GM19397 (cell line): ENCODE measurements around the gene FGF11.

Experiments used
- ATAC-seq: cut with Tn5 transposase; IDR thresholded peaks from one replicate; pipeline ENCODE4 v1.9.1; 2021; ENCODE audit warnings: mild to moderate bottlenecking, moderate library complexity; ENCODE audit not compliant: unreplicated experiment

Gene FGF11

DNA sequence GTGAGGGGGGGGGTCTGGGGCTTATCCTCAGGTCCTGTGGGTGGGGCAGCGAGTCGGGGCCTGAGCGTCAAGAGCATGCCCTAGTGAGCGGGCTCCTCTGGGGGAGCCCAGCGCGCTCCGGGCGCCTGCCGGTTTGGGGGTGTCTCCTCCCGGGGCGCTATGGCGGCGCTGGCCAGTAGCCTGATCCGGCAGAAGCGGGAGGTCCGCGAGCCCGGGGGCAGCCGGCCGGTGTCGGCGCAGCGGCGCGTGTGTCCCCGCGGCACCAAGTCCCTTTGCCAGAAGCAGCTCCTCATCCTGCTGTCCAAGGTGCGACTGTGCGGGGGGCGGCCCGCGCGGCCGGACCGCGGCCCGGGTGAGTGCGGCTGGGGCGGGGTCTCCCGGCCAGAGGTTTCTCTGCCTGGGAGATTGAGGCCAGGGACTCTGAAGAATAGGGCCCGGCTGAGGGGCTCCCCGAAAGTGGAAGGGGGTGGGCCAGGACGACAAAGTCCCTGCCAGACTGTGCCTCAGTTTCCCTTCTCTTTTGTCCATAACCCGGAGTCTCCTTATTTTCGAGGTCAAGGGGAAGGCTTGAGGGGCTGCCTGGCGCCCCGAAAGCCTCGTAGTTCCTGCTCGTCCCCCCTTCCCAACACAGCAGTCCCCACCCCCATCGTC, at the start of gene FGF11:
Gene FGF11, plus strand, starts transcription at position 51 of the 651 bp plus-strand sequence. Its CDS starts 109 bp downstream, at position 160.
- no peak for ATAC-seq

DNA sequence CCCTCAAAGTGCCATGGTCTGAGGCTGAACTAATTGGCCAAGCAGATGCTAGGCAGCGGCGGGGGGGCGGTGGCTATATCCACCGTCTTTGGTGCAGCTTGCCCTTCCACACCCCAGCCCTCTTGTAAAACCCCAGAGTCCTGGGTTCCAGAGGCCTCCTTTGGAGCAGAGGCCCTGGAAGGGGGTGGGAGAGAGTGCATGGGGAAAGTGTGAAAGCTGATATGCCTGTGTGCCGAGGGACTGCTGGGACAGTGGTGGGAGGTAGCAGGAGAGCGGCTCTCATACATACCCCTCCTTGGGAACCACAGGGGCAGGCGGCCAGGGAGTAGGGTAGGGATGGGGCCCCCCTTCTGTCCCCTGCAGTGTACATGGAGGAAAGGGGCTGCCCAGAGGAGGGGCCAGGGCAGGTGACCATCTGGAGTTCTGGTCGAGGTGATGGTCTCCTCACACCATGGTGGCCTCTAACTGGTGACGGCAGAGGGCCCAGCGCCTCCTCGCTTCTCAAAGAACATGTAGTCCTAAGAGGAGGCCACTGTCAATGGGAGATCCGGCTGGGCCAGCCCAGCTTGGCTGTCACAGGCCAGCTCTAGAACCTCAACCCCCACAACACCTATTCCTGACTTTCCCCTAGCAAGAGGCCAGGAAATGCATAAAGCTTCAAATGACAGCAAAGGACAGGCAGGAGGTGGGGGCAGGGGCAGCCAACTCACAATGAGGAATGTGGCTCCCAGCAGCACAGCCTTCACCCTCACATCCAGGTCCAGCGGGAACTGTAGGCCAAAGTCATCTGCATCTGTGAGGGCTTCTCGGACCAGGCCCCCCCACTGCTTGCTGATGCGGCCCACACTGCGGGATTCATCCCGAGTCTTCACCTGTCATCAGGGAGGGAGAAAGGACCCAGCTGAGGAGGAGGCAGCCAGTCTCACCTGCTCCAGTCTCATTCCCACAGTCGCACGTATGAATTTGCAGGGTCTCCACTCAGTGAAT, 49.1 kb upstream of the FGF11 start:
- ATAC-seq, result no peak

DNA sequence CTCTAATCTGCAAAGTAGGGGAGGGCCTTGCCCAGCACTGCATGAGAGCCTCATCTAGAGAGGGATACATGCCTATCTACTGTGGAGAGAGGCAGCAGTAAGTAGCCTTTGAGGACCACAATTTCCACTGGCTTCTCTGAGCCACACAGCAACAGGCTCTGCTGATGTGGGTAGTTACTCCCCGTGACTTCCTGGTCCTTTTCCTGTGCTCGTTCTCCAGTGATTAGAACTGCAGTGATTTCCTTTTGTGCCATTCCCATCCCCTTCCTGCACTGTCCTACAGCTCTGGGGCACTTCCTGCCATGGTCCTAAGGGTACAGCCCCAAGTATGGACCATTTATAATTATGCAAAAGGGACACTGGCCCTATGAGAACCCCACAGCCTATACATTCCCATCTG, 48.0 kb upstream of the FGF11 start:
- no peak for ATAC-seq

DNA sequence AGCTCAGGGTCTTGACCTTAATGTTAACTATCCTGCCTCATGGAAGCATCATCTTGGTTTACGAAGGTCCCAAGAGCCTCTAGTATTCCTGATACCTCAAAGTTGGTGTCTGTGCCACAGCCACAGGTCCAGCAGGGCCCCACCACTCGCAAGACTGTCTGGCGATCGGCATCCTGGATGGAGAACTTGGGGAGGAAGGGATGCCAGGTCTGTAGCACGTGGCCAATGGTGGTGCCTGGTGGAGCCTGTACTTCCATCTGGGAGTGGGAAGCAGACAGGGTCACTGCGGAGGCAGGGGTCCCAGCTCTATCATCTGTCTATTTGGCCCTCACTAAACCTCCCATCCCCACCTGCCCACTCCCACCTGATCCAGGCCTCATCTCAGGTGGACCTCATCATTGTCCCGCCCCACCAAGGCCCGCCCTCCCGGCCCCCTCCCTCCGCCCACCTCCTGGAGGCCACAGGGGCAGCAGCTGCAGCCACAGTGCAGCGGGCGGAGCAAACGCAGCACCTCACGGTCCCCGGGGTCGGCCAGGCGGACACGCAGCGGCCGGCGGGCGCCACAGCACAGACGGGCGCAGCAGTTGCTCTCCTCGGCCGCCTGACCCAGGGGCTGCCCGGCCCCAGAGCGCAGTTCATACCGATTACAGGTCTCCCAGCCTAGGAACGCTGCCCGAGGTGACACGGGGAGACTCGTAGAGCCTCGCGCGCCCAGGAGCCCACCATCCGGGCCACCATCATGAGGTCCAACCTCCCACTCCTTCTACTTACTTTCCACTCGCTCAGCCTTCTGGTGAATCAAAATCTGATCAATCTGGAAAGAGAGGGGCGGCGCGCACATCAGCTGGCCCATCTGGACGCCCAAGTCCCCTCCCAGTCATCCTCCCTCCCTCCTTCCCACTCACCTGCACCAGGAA, 46.4 kb upstream of the FGF11 start:
- ATAC-seq, result no peak

DNA sequence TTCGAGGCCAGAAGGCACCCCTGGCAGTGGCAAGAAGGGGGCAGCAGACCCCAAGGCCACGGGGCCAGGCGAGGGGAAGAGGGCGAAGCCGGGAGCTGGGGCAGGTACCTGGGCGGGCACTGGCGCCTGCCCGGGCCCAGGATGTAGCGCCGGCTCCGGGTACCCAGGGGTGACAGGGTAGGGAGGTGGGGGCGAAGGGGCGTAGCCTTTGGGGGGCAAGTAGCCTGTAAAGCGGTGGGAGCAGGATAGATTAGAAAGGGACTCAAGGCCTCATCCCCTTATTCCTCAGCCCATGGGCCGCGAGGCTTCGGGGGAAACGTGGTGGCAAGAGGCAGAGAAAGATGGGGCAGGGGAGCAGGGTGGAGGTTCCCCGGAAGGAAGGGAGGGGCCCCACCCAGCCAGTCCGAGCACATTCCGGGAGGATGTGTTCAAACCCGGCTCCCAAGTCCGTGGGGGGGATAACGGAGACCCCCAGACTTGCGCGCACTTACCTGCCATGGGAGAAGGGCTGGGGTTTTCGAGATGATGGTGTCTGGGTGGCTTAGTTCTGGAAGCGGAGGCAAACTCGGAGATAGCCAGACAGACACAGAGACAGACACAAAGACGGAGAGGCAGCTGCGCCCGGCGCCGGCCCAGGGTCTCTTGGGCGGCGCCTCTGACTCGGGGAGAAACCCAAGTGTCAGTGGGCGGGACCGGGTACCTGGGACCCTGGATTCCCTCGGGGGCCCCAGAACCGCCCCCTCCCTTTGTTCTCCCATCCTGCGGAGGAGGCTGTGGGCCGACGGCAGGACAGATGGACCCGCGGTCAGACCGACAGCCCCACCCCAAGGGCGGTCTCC, 45.5 kb upstream of the FGF11 start:
- ATAC-seq, result peak; percentile 25

DNA sequence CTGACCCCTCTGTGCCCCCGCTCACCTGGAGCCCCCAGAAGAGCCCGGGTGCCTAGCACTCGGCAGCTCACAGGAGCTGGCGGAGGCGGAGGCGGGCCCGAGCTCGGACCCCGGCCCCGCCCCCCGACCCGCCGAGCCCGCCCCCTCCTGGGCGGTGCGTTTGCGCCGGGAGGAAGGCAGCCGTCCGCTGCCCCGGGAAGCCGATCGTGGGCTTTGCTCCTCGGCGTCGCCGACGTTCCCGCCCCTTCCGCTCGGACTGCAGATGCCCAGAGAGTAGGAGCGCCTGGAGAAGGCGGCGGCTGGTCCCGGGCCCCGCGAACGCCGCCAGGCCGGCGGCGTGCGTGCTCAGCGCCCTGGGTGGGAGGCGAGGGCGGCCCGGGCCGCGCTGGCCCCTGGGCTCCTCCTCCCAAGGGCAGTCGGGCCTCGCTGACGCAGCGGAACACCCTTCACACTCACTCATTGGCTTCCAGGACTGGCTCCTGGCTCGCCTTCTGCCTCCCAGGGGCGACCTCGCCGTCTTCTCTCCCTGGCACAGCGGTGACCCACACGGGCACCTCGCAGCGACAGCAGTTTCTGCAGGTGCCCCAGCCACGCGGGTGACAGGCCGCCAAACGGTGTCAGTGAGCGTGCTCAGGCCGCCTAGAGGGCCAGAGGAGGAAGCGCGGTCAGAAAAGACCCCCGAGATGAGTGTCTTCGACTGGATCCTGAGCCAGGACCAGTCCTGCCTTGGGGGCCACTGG, 44.7 kb upstream of the FGF11 start, which contains the start of gene PLSCR3:
Gene PLSCR3, minus strand, starts transcription at position 74 of the 740 bp plus-strand sequence. CDS start 415 bp downstream, outside the sequence.
- ATAC-seq, result peak; percentile 80

DNA sequence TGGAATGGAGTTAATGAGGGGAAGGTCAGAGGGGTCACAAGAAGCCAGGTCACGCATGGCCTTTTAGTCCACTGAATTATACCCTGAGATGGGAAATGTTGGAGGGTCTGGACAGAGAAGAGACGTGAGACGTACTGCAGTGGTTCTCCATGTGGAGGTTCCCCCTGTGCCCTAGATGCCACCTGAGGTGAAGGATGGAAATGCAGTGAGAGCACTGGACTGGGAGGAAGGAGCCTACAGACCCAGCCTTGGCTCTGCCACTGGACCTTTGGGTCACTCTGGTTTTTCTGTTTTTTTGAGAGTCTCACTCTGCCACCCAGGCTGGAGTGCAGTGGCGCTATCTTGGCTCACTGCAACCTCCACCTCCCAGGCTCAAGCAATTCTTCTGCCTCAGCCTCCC, 43.2 kb upstream of the FGF11 start:
- ATAC-seq, result no peak

DNA sequence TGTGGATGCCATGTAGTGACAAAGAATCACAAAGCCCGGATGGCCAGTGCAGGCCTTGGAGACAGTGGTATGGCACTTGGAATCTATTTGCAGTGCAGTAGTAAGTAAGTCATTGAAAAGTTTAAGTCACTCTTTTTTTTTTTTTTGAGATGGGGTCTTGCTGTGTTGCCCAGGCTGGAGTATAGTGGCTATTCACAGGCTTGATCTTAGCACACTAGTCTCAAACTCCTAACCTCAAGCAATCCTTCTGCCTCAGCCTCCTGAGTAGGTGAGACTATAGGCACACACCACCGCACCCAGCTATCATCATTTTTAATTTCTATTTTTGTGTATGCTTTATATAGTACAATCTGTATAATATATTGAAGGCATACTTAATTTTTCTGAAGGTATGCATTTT, 40.7 kb upstream of the FGF11 start:
- no peak for ATAC-seq

DNA sequence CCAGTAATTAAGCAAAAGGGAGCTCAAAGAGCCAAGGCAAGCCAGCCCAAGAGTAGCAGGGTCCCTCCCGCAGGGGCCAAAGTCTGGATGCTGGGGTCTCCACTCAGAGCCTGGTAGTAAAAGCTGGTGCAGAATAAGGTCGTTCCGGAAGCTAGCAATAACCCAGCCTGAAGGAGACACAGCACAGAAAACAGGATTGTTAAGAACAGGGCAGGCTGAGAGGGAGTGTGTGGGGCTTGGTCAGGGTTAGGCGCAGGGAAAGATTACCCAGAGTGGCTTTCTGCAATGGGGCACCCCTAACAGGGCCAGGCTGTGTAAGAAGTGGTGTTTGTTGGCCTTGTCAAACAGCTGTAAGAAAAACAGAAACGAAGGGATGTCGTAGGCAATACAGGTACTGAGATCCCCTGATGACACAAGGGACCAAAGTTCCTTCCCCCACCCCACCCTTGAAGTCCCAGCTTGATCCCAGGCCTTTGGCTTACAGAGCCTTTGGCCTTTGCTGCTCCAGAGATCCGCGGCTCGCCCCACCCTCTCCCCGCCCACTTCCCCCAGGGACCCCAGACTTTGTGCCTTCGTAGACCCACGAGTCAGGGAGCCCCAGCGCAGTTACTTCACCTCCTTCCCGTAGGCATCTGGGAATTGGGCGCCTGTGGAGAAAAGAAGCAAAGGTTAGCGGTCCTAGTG, 36.1 kb upstream of the FGF11 start:
- no peak for ATAC-seq

DNA sequence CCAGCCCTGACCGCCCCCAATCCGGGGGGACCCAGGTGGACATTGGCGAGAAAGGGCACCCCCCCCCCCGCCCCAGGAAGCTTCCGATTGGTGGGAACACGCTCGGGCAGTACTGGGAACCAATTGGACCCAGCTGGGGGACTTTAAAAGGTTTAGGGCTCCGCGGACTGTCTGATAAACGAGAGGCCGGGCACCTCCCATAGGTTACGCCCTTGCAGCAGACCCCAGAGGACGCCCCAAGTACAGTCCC, 35.7 kb upstream of the FGF11 start:
- no peak for ATAC-seq

DNA sequence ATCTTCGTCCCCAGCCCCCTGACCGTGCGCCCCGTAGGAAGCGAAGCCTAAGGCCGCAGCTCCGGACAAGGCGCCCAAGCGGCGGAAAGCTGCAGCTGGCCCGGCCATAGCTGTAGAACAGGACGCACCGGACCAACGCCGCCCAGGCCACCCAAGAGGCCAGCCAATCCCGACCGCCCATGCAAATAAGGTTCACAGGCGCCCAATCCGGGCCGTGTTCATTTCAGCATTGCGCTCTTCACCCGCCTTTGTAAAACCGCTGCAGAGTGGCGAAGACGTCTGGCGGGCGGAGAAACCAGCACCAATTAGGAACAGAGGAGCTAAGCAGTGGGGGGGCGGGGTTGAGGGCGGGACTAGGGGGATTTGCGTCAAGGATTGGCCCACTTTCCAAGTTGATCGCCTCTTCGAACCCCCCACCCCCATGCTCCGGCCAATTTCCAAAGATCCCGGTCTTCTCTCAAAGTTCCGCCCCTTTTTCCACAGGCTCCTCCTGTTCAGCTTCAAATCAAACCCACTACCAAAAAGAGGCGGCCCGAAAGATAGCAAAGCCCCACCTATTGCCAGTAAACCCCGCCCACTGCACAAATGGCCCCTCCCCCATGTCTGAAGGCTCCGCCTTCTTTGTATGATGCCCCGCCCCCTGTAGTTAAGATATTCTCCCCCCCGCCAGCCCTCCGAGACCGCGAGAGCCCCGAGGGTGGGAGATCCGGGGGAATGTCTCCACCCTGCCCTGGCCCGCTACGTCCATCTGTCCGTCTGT, 35.2 kb upstream of the FGF11 start, which contains the start of gene TMEM256:
Gene TMEM256, minus strand, starts transcription at position 121 of the 760 bp plus-strand sequence. Its CDS starts 13 bp downstream, at position 108.
- ATAC-seq, result peak; percentile 90

DNA sequence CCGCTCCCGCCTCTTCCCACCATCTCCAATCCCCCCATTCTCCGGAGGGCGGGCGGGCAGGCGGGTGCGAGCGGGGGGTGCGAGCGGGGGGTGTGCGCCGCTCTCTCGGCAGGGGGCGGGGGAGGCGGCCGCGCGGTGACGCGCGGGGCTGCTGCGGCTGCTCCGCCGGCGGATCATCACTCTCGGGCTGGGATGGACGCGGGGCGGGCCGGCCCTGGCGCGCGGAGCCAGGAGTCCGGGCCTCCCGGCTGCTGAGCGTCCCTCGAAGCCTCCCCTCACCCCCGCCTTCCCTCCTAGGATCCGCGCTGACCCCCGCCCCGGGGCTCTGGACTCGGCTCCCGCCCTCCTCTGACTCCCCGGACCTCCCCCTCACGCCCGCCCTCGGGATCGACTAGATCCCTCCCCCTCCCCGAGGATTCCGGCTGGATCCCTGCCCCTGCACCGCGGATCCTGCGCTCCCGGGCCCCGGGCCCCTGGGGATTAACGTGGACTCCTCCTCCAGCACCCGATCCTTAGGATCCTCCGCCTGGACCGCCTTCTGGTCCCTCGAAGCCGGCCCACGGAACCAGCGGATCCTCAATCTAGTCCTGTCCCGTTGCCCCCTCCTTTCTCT, 34.5 kb upstream of the FGF11 start:
- ATAC-seq, result peak; percentile 18

DNA sequence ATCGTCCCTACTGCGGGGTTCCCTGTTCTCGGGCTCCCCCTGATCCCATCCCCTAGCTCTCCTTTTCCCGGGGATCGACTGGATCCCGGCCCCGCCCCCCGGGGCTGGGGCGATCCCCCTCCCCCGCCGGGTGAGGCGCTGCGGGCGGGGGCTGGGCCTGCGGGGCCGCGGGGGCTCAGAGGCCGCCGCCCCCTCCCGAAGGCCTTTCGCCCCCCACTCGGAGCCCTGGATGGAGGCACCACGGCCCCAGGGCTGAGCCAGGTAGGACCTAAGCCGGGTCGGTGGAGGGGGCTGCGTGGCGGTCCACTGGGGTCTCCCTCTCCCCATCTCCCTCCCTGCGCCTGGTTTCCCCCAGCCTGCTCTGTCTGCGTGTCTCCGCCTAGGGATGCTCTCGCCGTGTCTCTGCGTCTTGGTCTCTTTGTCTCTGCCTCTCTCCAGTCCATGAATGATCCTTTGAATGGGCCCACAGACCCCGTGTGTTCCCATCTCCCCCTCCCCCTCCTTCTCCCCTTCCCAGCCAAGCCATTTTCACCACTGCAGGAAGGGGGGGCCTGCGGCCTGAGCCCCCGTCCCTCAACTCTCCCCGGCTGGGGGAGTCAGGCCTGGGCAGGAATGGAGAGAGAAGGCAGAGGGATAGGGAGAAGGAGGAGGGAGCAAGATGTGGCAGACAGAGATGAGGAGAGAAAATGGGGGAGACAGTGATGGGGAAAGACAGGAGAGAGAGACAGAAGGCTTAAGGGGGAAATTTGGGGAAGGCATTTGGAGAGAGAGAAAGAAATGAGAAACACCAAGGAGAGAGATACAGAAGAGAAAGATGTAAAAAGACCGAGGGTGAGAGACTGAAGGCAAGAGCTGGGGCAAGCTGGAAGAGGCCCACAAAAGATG, 33.7 kb upstream of the FGF11 start:
- no peak for ATAC-seq

DNA sequence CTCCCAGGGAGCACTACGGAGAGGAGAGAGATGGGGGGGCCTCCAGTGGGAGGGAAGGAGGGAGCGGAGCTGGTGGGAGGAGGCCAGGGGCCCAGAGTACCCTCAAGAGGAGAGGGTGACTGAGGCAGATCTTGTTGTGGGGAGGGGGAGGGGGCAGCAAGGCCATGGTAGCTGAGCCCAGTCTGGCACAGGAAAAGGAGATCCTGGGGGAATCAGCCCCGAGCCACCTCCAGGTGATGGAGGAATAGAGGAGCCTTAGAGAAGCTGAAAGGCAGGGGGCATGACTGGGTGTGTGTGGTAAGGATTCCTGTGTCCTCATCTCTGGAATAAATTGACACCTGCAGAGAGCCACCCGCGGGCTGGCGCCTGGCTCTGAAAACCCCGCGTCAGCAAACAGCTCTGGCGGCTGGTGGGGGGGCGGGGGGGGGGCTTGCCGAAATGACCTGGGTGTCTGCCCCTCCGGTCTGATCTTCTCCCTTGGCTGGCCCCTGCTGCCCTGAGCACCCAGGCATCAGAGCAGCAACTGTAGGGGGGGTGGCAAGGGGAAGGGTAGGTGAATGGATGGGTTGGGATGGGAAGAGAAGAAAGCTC, 33.0 kb upstream of the FGF11 start:
- ATAC-seq, result no peak

DNA sequence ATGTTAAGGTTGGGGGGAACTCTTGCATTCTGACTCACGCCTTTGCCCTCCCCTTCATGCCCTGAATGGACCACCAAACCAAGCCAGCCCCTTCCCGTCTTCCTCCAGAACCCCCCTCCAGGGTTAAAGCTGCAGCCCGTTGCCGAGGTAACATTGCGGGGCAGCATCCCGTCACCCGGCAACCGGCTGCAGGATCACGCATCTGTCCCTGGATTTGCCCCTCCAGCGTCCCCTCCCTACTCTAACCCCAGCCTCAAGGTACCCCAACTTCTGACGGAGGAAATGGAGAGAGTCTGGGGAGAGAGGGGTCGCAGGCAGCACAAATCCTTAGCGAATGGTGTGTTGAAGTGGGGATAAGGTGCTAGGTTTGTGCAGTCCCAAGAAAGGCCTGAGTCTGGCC, 32.2 kb upstream of the FGF11 start:
- ATAC-seq, result no peak

DNA sequence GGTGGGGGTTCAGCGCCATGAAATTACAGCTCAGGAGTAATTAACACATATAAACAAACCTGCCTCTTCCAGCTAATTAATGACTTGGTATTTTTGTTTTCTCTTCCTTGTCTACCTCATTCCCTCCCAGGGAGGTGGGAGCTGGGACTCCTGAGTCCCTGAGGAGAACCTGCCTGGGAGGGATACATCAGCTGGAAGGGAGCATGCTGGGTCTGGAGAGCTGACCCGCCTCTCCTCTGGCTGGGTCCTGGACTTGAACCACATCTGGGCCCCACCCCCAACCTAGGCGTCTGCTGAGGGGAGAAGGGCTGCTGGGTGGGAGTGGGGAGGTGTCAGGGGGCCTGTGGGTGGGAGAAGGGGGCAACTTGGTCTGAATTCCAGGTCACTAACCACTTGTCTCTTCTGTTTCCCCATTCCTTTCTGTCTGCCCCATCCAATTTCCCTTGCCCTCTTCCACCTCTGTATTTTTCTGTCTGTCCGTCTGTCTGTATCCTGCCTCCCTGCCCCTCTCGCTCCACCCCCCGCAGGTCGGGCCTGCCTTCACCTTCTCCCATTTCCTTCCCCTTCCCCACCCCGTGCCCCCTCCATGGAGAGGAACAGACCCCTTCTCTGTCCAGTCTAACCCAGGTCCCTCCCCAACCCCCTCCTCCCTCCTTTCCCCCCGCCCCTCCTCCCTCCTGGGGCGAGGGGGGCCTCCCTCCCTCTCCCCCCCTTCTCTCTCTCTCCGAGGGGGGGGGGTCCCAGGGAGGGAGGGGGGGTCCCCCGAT, 31.6 kb upstream of the FGF11 start, which contains the start of gene NLGN2:
Gene NLGN2, plus strand, starts transcription at position 361 of the 767 bp plus-strand sequence. CDS start 411 bp downstream, outside the sequence.
- no peak for ATAC-seq
